ENCODE measurements around the gene CENPVL2.

GRCh38 chrX:51728202-51728601 lies 45.6 kb upstream of the CENPVL2 start:
- TF ChIP-seq CTCF (IDR thresholded peaks at IDR 0.05; ENCODE audit: low read length) = no peak
- TF ChIP-seq EZH2 (optimal IDR thresholded peaks at IDR 0.05; ENCODE audit: low read depth, low read length) = no peak
- no peak for TF ChIP-seq EZH2phosphoT487 (IDR thresholded peaks at IDR 0.05; ENCODE audit: low read length)
